ENCODE data around the gene BSPRY.

GRCh38 chr9:113343732-113344231 lies 5.6 kb upstream of the BSPRY start:
- TF ChIP-seq, protein P1, sequence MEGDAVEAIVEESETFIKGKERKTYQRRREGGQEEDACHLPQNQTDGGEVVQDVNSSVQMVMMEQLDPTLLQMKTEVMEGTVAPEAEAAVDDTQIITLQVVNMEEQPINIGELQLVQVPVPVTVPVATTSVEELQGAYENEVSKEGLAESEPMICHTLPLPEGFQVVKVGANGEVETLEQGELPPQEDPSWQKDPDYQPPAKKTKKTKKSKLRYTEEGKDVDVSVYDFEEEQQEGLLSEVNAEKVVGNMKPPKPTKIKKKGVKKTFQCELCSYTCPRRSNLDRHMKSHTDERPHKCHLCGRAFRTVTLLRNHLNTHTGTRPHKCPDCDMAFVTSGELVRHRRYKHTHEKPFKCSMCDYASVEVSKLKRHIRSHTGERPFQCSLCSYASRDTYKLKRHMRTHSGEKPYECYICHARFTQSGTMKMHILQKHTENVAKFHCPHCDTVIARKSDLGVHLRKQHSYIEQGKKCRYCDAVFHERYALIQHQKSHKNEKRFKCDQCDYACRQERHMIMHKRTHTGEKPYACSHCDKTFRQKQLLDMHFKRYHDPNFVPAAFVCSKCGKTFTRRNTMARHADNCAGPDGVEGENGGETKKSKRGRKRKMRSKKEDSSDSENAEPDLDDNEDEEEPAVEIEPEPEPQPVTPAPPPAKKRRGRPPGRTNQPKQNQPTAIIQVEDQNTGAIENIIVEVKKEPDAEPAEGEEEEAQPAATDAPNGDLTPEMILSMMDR (conservative IDR thresholded peaks at IDR 0.05; ENCODE audit: low read depth, low read length), result no peak
- no peak for TF ChIP-seq EZH2 (IDR thresholded peaks at IDR 0.05; ENCODE audit: low read length, unreplicated experiment)
